Keratinocyte (primary cell): ENCODE measurements around the gene TMUB2. TPM values are rescaled to one million over a fixed set of nuclear protein-coding genes. Genes with fewer than 3 reads are reported as not detected.

Source experiments
- DNase-seq: peaks from one replicate; pipeline ENCODE4 v3.0.0-alpha.2; 2011; ENCODE audit warnings: low read depth, missing footprints, low spot score
- FAIRE-seq: peaks from 2 replicates; lab custom pipeline; 2011; peaks lifted over from hg19 to GRCh38; lab: Jason Lieb, UNC
- H2AFZ ChIP-seq: 2 replicates; pipeline ENCODE4 v1.6.0; 2012; ENCODE audit warnings: low read length, control low read depth, inconsistent platforms; ENCODE audit not compliant: control insufficient read depth
- H3K27ac ChIP-seq: 2 replicates; pipeline ENCODE4 v1.5.1; 2011; ENCODE audit warnings: low read length; ENCODE audit not compliant: control insufficient read depth, insufficient read depth
- H3K27me3 ChIP-seq: 3 replicates; pipeline ENCODE4 v1.6.0; 2011; ENCODE audit warnings: low read length; ENCODE audit not compliant: control insufficient read depth, insufficient read depth; ENCODE audit errors: extremely low read depth
- H3K36me3 ChIP-seq, 2 experiments: 2 replicates in 1 of 2; 3 replicates in 1 of 2; pipeline ENCODE4 v1.5.1; 2011; ENCODE audit warnings: low read length in 2 of 2, mild to moderate bottlenecking in 1 of 2; ENCODE audit not compliant: control insufficient read depth in 2 of 2, insufficient read depth in 2 of 2; ENCODE audit errors: extremely low read depth in 1 of 2
- H3K4me1 ChIP-seq: 3 replicates; pipeline ENCODE4 v1.5.1; 2011; ENCODE audit warnings: low read length; ENCODE audit not compliant: control insufficient read depth, insufficient read depth; ENCODE audit errors: extremely low read depth
- H3K4me2 ChIP-seq: 3 replicates; pipeline ENCODE4 v1.6.0; 2011; ENCODE audit warnings: low read depth, low read length; ENCODE audit not compliant: control insufficient read depth, insufficient read depth; ENCODE audit errors: extremely low read depth
- H3K4me3 ChIP-seq, 3 experiments: fragments of 200-600 bp in 1 of 3; sonication (generic) in 1 of 3; 2 replicates in 2 of 3; 3 replicates in 1 of 3; pipeline ENCODE4 v1.5.1; 2011 to 2016; ENCODE audit warnings: low read length in 3 of 3, mild to moderate bottlenecking in 3 of 3, control low read depth in 2 of 3, inconsistent platforms in 1 of 3, low read depth in 1 of 3, mixed read lengths in 1 of 3, mixed run types in 1 of 3, moderate library complexity in 1 of 3; ENCODE audit not compliant: control insufficient read depth in 2 of 3, insufficient read depth in 2 of 3; ENCODE audit errors: extremely low read depth in 1 of 3
- H3K79me2 ChIP-seq: 2 replicates; pipeline ENCODE4 v1.6.0; 2012; ENCODE audit warnings: low read length; ENCODE audit not compliant: control insufficient read depth, insufficient read depth
- H3K9ac ChIP-seq: 3 replicates; pipeline ENCODE4 v1.6.0; 2011; ENCODE audit warnings: low read length; ENCODE audit not compliant: control insufficient read depth, insufficient read depth; ENCODE audit errors: extremely low read depth
- H3K9me1 ChIP-seq: 3 replicates; pipeline ENCODE4 v1.6.0; 2011; ENCODE audit warnings: low read length; ENCODE audit not compliant: control insufficient read depth, insufficient read depth; ENCODE audit errors: extremely low read depth
- H3K9me3 ChIP-seq: 2 replicates; pipeline ENCODE4 v1.5.1; 2012; ENCODE audit warnings: low read depth, low read length; ENCODE audit not compliant: control insufficient read depth
- H4K20me1 ChIP-seq: 3 replicates; pipeline ENCODE4 v1.6.0; 2011; ENCODE audit warnings: low read length; ENCODE audit not compliant: control insufficient read depth, insufficient read depth; ENCODE audit errors: extremely low read depth
- CTCF ChIP-seq, 3 experiments: IDR thresholded peaks in 1 of 3; conservative IDR thresholded peaks in 1 of 3; optimal IDR thresholded peaks in 1 of 3; 2 replicates in 2 of 3; 3 replicates in 1 of 3; pipeline versions ENCODE3 to v1.5.1; 2011; ENCODE audit warnings: low read length in 3 of 3, mild to moderate bottlenecking in 3 of 3, moderate library complexity in 2 of 3, control low read depth in 1 of 3, inconsistent platforms in 1 of 3; ENCODE audit not compliant: insufficient read depth in 2 of 3; ENCODE audit errors: extremely low read depth in 1 of 3
- EZH2 ChIP-seq: IDR thresholded peaks from one replicate; pipeline ENCODE4 v1.6.1; 2012; ENCODE audit warnings: inconsistent platforms, mild to moderate bottlenecking, low read length, moderate library complexity
- dilution Hi-C: fragments of 300-500 bp; cut with MboI; formaldehyde crosslinking; loops from one replicate; pipeline ENCODE4 v1.7.0; 2020; ENCODE audit warnings: low sequenced_read_pairs; ENCODE audit not compliant: extremely low pct_ligation_motif_present
- polyA plus RNA-seq, 5 experiments: library from polyadenylated mRNA; depleted of rRNA in 3 of 5; stranded (reverse) in 3 of 5; stranded (forward) in 1 of 5; unstranded in 1 of 5; fragments of >200 nt; gene quantifications; 1 replicate in 1 of 5; 2 replicates in 3 of 5; 3 replicates in 1 of 5; pipeline versions ENCODE4 v1.2.1 to v1.2.3, GENCODE V29; 2011 to 2012; ENCODE audit warnings: missing spikeins in 2 of 5, low read depth in 1 of 5, low replicate concordance in 1 of 5

Gene TMUB2
- polyA plus RNA-seq, 1 donor (not counting 4 experiments of a cell fraction or from before 2014, with no cell fraction given): 25.5 TPM

GRCh38 chr17:44230140-44230539 is 43.4 kb downstream of the TMUB2 start:
- H3K4me1 ChIP-seq: peaks cover 6% of the 10 kb centered on the region
- no peak overlapping the region for H3K4me2 ChIP-seq
- DNase-seq: no peak
- H2AFZ ChIP-seq: no peak overlapping the region
- TF ChIP-seq CTCF (optimal IDR thresholded peaks at IDR 0.05 in 1 of 3, IDR thresholded peaks at IDR 0.05 in 1 of 3, conservative IDR thresholded peaks at IDR 0.05 in 1 of 3; ENCODE audit: extremely low read depth in 1 of 3, insufficient read depth in 2 of 3, low read length in 3 of 3) (no peak), EZH2 (no peak)
- no peaks in the 10 kb centered on the region for H3K79me2 ChIP-seq
- no peak overlapping the region for H3K27ac ChIP-seq
- H3K27me3 ChIP-seq: no peaks in the 10 kb centered on the region
- no peaks in the 10 kb centered on the region for H3K9me3 ChIP-seq
- no peak overlapping the region for H3K9ac ChIP-seq
- no peaks in the 10 kb centered on the region for H3K9me1 ChIP-seq
- no peaks in the 10 kb centered on the region for H3K36me3 ChIP-seq
- dilution Hi-C loops: no loop called here
- no peak for FAIRE-seq
- no peaks in the 10 kb centered on the region for H4K20me1 ChIP-seq
- H3K4me3 ChIP-seq: no peak overlapping the region

DNA sequence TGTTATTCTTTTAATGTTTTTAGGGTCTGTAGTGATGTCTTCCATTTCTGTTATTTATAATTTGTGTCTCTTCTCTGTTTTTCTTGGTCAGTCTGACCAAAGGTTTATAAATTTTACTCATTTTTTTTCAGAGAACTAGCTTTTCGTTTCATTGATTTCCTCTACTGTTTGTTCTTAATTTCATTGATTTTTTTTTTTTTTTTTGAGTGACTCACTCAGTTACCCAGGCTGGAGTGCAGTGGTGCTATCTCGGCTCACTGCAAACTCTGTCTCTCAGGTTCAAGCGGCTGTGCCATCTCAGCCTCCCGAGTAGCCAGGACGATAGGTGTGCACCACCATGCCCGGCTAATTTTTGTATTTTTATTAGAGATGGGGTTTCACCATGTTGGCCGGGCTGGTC is 45.3 kb downstream of the TMUB2 start:
- DNase-seq (no peak), FAIRE-seq (no peak)
- H3K27ac ChIP-seq: no peak overlapping the region
- TF ChIP-seq CTCF (optimal IDR thresholded peaks at IDR 0.05 in 1 of 3, IDR thresholded peaks at IDR 0.05 in 1 of 3, conservative IDR thresholded peaks at IDR 0.05 in 1 of 3; ENCODE audit: extremely low read depth in 1 of 3, insufficient read depth in 2 of 3, low read length in 3 of 3): no peak
- no peak for TF ChIP-seq EZH2
- no peak overlapping the region for H3K4me3 ChIP-seq
- no peaks in the 10 kb centered on the region for H3K9me1 ChIP-seq
- peaks cover 18% of the 10 kb centered on the region for H3K4me1 ChIP-seq
- no peak overlapping the region for H2AFZ ChIP-seq
- no peaks in the 10 kb centered on the region for H3K27me3 ChIP-seq
- H3K36me3 ChIP-seq: no peaks in the 10 kb centered on the region
- H4K20me1 ChIP-seq: no peaks in the 10 kb centered on the region
- no peaks in the 10 kb centered on the region for H3K9me3 ChIP-seq
- no peaks in the 10 kb centered on the region for H3K79me2 ChIP-seq
- H3K4me2 ChIP-seq: no peak overlapping the region
- dilution Hi-C loops: no loop called here
- no peak overlapping the region for H3K9ac ChIP-seq
